GM19438 (cell line): ENCODE data around the gene VWA5B2.

Source experiments
- ATAC-seq: cut with Tn5 transposase; IDR thresholded peaks from one replicate; pipeline ENCODE4 v1.9.1; 2021; ENCODE audit warnings: low read depth; ENCODE audit not compliant: unreplicated experiment

The VWA5B2 gene

GRCh38 chr3:184229394-184230080, at the start of gene VWA5B2:
Gene VWA5B2, plus strand, starts transcription at chr3:184229585. Its CDS starts 944 bp downstream, at chr3:184230529.
- peak; percentile 83 for ATAC-seq

- ATAC-seq: no peak
Measured at GRCh38 chr3:184180165-184180564, 49.2 kb upstream of the VWA5B2 start.

- no peak for ATAC-seq
Measured at GRCh38 chr3:184181596-184181995, 47.8 kb upstream of the VWA5B2 start.

GRCh38 chr3:184183679-184184078, 45.7 kb upstream of the VWA5B2 start:
- ATAC-seq: no peak

GRCh38 chr3:184184546-184185230, 44.7 kb upstream of the VWA5B2 start:
- ATAC-seq: no peak

- ATAC-seq: peak; percentile 88
Measured at GRCh38 chr3:184185461-184186183, 43.8 kb upstream of the VWA5B2 start.

- peak; percentile 23 for ATAC-seq
Measured at GRCh38 chr3:184186184-184186901, 43.0 kb upstream of the VWA5B2 start, which contains the start of gene ABCF3. Gene ABCF3, plus strand, starts transcription at chr3:184186199. Its CDS starts 9 bp downstream, at chr3:184186208.

- no peak for ATAC-seq
Measured at GRCh38 chr3:184186902-184187207, 42.5 kb upstream of the VWA5B2 start.

GRCh38 chr3:184188080-184188479, 41.3 kb upstream of the VWA5B2 start:
- no peak for ATAC-seq

GRCh38 chr3:184189421-184189820, 40.0 kb upstream of the VWA5B2 start:
- ATAC-seq: no peak

- ATAC-seq: no peak
Measured at GRCh38 chr3:184192889-184193288, 36.5 kb upstream of the VWA5B2 start.

GRCh38 chr3:184193991-184194539, 35.3 kb upstream of the VWA5B2 start:
- ATAC-seq: no peak

- ATAC-seq: no peak
Measured at GRCh38 chr3:184196536-184196935, 32.8 kb upstream of the VWA5B2 start.

GRCh38 chr3:184198509-184198908, 30.9 kb upstream of the VWA5B2 start:
- ATAC-seq: no peak

- no peak for ATAC-seq
Measured at GRCh38 chr3:184200825-184201224, 28.6 kb upstream of the VWA5B2 start.

GRCh38 chr3:184203526-184203925, 25.9 kb upstream of the VWA5B2 start:
- ATAC-seq: no peak

GRCh38 chr3:184209146-184209923, 20.1 kb upstream of the VWA5B2 start:
- ATAC-seq: no peak

GRCh38 chr3:184211297-184211696, 18.1 kb upstream of the VWA5B2 start:
- ATAC-seq: no peak

GRCh38 chr3:184211718-184212117, 17.7 kb upstream of the VWA5B2 start:
- ATAC-seq: no peak

- ATAC-seq: no peak
Measured at GRCh38 chr3:184218814-184219213, 10.6 kb upstream of the VWA5B2 start.
